Type B pancreatic cell (in vitro differentiated cells): Measurements from ENCODE around the gene FEZF2. TPM values are rescaled to one million over a fixed set of nuclear protein-coding genes. Genes with fewer than 3 reads are reported as not detected.

Experiments
- DNase-seq: peaks from one replicate; pipeline ENCODE4 v3.0.0; 2021; ENCODE audit warnings: mixed read lengths; ENCODE audit not compliant: unreplicated experiment; ENCODE audit errors: extremely low spot score
- H3K27ac Mint-ChIP-seq: 2 replicates; pipeline ENCODE4 v1.8.0; 2021; ENCODE audit warnings: mild to moderate bottlenecking, mixed read lengths
- H3K27me3 Mint-ChIP-seq: 2 replicates; pipeline ENCODE4 v1.8.0; 2021; ENCODE audit warnings: mixed read lengths
- H3K36me3 Mint-ChIP-seq: 2 replicates; pipeline ENCODE4 v1.8.0; 2021; ENCODE audit warnings: mixed read lengths
- H3K4me1 Mint-ChIP-seq: one replicate; pipeline ENCODE4 v1.8.0; 2021; ENCODE audit warnings: mixed read lengths; ENCODE audit not compliant: unreplicated experiment
- H3K4me3 Mint-ChIP-seq: 2 replicates; pipeline ENCODE4 v1.8.0; 2021; ENCODE audit warnings: mild to moderate bottlenecking, mixed read lengths
- H3K9me3 Mint-ChIP-seq: 2 replicates; pipeline ENCODE4 v1.8.0; 2021; ENCODE audit warnings: mixed read lengths
- total RNA-seq: library from RNA; stranded (reverse); gene quantifications from 2 replicates; pipeline ENCODE4 v1.2.1, GENCODE V29; 2021; ENCODE audit warnings: low replicate concordance
- TF ChIP-seq, protein P1 (sequence below): fragments of 200-600 bp; sonication (generic); conservative IDR thresholded peaks from 2 replicates; pipeline ENCODE4 v1.5.0; 2021; ENCODE audit warnings: antibody characterized with exemption, mild to moderate bottlenecking

FEZF2 gene
- total RNA-seq, 1 donor from 2014 or later = 0.24 TPM

DNA sequence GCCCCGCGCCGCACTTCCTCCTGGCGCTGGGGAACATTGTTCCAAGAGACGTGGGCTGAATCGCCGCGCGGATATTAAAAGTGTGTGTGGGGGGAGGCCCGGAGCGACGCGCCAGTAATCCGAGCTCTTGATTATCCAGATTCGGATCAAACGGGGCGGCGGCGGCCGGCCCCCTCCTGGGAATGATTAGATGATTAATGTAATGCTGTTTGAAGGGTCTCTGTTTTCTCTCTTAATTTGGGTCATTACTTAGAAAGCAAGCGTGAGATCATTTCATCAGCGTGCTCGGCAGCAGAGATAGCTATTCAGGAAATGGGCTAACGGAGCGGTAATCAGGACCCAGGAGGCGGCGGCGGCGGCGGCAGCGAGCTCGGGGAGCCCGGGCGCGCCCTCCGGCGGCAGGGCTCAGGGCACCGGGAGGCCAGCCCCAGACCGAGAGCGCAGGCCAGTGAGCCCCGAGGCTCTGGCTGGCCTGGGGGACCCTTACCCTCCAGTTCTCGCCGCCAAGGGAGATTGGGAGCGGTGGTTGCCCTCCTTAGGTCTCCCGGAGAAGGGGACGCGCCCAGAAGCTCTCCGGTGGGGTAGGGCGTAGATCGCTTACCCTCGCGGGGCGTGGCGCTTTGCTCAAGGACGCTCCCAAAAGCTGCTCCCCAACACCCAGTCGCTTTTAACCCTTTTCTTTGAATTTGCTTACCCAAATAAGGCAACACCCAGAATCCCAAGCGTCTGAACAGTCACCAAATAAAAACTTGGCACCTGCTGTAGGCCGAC is 4.5 kb downstream of the FEZF2 start:
- Mint-ChIP-seq H3K9me3 (no peaks in the 10 kb centered on the region), H3K4me3 (peak overlapping the region; percentile 74)
- TF ChIP-seq, protein P1, sequence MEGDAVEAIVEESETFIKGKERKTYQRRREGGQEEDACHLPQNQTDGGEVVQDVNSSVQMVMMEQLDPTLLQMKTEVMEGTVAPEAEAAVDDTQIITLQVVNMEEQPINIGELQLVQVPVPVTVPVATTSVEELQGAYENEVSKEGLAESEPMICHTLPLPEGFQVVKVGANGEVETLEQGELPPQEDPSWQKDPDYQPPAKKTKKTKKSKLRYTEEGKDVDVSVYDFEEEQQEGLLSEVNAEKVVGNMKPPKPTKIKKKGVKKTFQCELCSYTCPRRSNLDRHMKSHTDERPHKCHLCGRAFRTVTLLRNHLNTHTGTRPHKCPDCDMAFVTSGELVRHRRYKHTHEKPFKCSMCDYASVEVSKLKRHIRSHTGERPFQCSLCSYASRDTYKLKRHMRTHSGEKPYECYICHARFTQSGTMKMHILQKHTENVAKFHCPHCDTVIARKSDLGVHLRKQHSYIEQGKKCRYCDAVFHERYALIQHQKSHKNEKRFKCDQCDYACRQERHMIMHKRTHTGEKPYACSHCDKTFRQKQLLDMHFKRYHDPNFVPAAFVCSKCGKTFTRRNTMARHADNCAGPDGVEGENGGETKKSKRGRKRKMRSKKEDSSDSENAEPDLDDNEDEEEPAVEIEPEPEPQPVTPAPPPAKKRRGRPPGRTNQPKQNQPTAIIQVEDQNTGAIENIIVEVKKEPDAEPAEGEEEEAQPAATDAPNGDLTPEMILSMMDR = peak; percentile 56

DNA sequence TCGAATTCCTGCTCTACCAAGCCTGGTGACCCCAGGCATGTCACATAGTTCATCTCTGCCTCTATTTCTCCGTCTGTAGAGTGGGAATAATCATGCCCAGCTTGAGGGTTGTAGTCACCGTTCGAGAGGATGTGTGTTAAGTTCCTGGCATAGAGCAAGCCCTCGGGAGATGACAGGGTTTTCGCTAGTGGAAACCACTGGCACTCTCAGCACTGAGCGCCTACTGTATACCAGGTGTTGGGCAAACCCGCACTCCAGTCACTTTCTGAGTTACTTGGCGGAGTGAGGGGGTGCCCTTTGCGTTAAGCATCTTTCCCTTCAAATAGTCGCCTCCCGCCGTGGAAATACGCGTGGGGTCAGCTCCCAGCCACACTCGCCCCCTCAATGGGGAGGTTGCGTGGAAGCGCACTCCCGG is 5.1 kb downstream of the FEZF2 start:
- Mint-ChIP-seq H3K27ac (peak overlapping the region; percentile 18), H3K4me3 (peak overlapping the region; percentile 74), H3K27me3 (peaks cover 99% of the 10 kb centered on the region), H3K9me3 (no peaks in the 10 kb centered on the region), H3K36me3 (no peaks in the 10 kb centered on the region), H3K4me1 (peaks cover 31% of the 10 kb centered on the region)
- TF ChIP-seq, protein P1 = no peak
- no peak for DNase-seq

More for the DNA sequence above, 4.5 kb downstream of the FEZF2 start:
- no peaks in the 10 kb centered on the region for H3K36me3 Mint-ChIP-seq
- DNase-seq = no peak
- H3K27ac Mint-ChIP-seq = no peak overlapping the region
- peaks cover 31% of the 10 kb centered on the region for H3K4me1 Mint-ChIP-seq
- H3K27me3 Mint-ChIP-seq = peaks cover 99% of the 10 kb centered on the region

- TF ChIP-seq, protein P1 = no peak
- H3K27ac Mint-ChIP-seq = peak overlapping the region; percentile 18
- H3K36me3 Mint-ChIP-seq = no peaks in the 10 kb centered on the region
- H3K4me1 Mint-ChIP-seq = peaks cover 31% of the 10 kb centered on the region
- no peak for DNase-seq
- peaks cover 99% of the 10 kb centered on the region for H3K27me3 Mint-ChIP-seq
- peak overlapping the region; percentile 51 for H3K4me3 Mint-ChIP-seq
- H3K9me3 Mint-ChIP-seq = no peaks in the 10 kb centered on the region
These were observed 5.6 kb downstream of the FEZF2 start for GRCh38 chr3:62367763-62368195.

- Mint-ChIP-seq H3K27me3 (peaks cover 95% of the 10 kb centered on the region), H3K4me3 (no peak overlapping the region), H3K9me3 (no peaks in the 10 kb centered on the region), H3K36me3 (no peaks in the 10 kb centered on the region), H3K4me1 (peaks cover 27% of the 10 kb centered on the region), H3K27ac (no peak overlapping the region)
- TF ChIP-seq, protein P1 = no peak
- DNase-seq = no peak
These were observed 7.2 kb downstream of the FEZF2 start for GRCh38 chr3:62366126-62366484.

DNA sequence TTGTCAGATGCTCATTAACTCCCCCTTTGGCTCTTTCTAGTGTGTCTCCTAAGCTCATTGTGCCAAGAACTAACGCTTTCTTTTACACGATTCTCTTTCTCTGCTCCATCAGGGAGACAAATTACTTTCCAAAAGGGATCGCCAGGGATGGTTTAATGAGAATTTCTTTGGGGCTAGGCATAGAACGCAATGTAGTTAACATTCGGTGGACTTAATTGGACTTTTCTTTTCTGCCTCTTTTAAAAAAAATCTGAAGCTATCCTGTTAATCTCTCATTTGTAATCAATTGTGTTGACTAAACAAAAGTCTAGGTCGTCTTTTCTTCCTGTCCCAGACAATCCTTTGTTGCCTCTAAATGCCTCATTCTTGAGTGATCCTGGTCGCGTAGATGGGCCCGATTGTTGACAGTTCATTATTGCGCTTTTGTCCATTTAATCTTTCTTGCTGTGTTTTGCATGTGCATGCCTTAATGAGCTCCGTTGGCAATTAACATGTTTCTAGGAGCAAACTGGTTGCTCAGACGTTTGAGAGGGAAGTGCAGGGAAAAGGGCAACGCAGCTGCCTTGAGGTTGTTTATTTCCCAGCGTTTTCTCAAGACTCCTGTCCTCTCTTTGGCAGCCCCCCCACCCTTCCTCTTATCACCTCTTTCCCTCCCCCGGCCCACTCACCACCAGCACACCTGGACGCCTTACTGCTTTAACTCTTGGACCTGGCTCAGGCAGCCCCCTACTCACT is 7.8 kb downstream of the FEZF2 start:
- Mint-ChIP-seq H3K9me3 (no peaks in the 10 kb centered on the region), H3K27ac (no peak overlapping the region), H3K4me3 (no peak overlapping the region), H3K36me3 (no peaks in the 10 kb centered on the region), H3K27me3 (peaks cover 95% of the 10 kb centered on the region), H3K4me1 (peaks cover 21% of the 10 kb centered on the region)
- DNase-seq = no peak
- TF ChIP-seq, protein P1 = no peak
